CD4-positive, alpha-beta T cell treated with Interleukin-15 for 1 hour (primary cell): ENCODE results near the gene NBPF9.
"Not testable (repeated sequence)": the region's sequence is repeated elsewhere in the genome, so short reads cannot be mapped to it uniquely, and the experiment has no call there.

Experiments
- DNase-seq: peaks from one replicate; pipeline ENCODE4 v3.0.0-alpha.2; 2020

The NBPF9 gene

GRCh38 chr1:149009761-149010160 is 93.6 kb downstream of the NBPF9 start:
- DNase-seq: not testable (repeated sequence)

GRCh38 chr1:149008769-149009168 is 94.6 kb downstream of the NBPF9 start:
- not testable (repeated sequence) for DNase-seq

- not testable (repeated sequence) for DNase-seq
Observed at GRCh38 chr1:149008326-149008725, 95.0 kb downstream of the NBPF9 start.
